Trophoblast cell (in vitro differentiated cells and primary cell): ENCODE data around the gene ZBTB1.

Experiments
- DNase-seq, 2 donors: peaks; one replicate each; pipeline ENCODE4 v3.0.0-alpha.2; 2016
- H2AFZ ChIP-seq: 2 replicates; pipeline ENCODE4 v1.6.1; 2013; ENCODE audit warnings: low read length, moderate library complexity, mild to moderate bottlenecking; ENCODE audit not compliant: insufficient read depth, poor library complexity
- H2AK5ac ChIP-seq: 2 replicates; pipeline ENCODE4 v1.6.1; 2013; ENCODE audit warnings: mild to moderate bottlenecking, low read length
- H2BK120ac ChIP-seq: 2 replicates; pipeline ENCODE4 v1.6.1; 2013; ENCODE audit warnings: low read length, mild to moderate bottlenecking, moderate library complexity; ENCODE audit not compliant: insufficient read depth, poor library complexity
- H2BK12ac ChIP-seq: 2 replicates; pipeline ENCODE4 v1.6.1; 2013; ENCODE audit warnings: mild to moderate bottlenecking, low read length, moderate library complexity
- H2BK5ac ChIP-seq: 2 replicates; pipeline ENCODE4 v1.6.1; 2013; ENCODE audit warnings: low read length, low read depth, moderate library complexity, mild to moderate bottlenecking; ENCODE audit not compliant: poor library complexity
- H3K14ac ChIP-seq: 2 replicates; pipeline ENCODE4 v1.6.1; 2013; ENCODE audit warnings: mild to moderate bottlenecking, low read length
- H3K18ac ChIP-seq: 2 replicates; pipeline ENCODE4 v1.6.1; 2013; ENCODE audit warnings: mild to moderate bottlenecking, low read length
- H3K23ac ChIP-seq: 2 replicates; pipeline ENCODE4 v1.6.1; 2013; ENCODE audit warnings: low read length
- H3K27ac ChIP-seq: 2 replicates; pipeline ENCODE4 v1.5.1; 2013; ENCODE audit warnings: low read depth, mild to moderate bottlenecking, inconsistent platforms, low read length, moderate library complexity
- H3K27me3 ChIP-seq: 2 replicates; pipeline ENCODE4 v1.6.1; 2013; ENCODE audit warnings: inconsistent platforms, mild to moderate bottlenecking, low read length, moderate library complexity; ENCODE audit not compliant: insufficient read depth
- H3K36me3 ChIP-seq, 2 experiments: 1 replicate in 1 of 2; 2 replicates in 1 of 2; pipeline ENCODE4 v1.6.1; 2013; ENCODE audit warnings: low read length in 2 of 2, mild to moderate bottlenecking in 2 of 2, moderate library complexity in 1 of 2; ENCODE audit not compliant: insufficient read depth in 2 of 2, control insufficient read depth in 1 of 2
- H3K4ac ChIP-seq: 2 replicates; pipeline ENCODE4 v1.6.1; 2013; ENCODE audit warnings: low read depth, mild to moderate bottlenecking, low read length, moderate library complexity
- H3K4me1 ChIP-seq, 2 experiments: 1 replicate in 1 of 2; 2 replicates in 1 of 2; pipeline ENCODE4 v1.6.1; 2013; ENCODE audit warnings: low read length in 2 of 2, mild to moderate bottlenecking in 2 of 2, moderate library complexity in 1 of 2; ENCODE audit not compliant: insufficient read depth in 2 of 2, control insufficient read depth in 1 of 2
- H3K4me2 ChIP-seq: 2 replicates; pipeline ENCODE4 v1.6.1; 2013; ENCODE audit warnings: inconsistent platforms, mild to moderate bottlenecking, low read length, moderate library complexity
- H3K4me3 ChIP-seq: 2 replicates; pipeline ENCODE4 v1.5.1; 2013; ENCODE audit warnings: mild to moderate bottlenecking, low read depth, low read length, inconsistent platforms
- H3K79me1 ChIP-seq: one replicate; pipeline ENCODE4 v1.6.1; 2013; ENCODE audit warnings: low read length
- H3K79me2 ChIP-seq: 2 replicates; pipeline ENCODE4 v1.6.1; 2013; ENCODE audit warnings: low read length, mild to moderate bottlenecking; ENCODE audit not compliant: control insufficient read depth, insufficient read depth, poor library complexity
- H3K9ac ChIP-seq: 2 replicates; pipeline ENCODE4 v1.6.1; 2013; ENCODE audit warnings: mild to moderate bottlenecking, low read length
- H3K9me3 ChIP-seq: 2 replicates; pipeline ENCODE4 v1.6.1; 2013; ENCODE audit warnings: low read depth, mild to moderate bottlenecking, control low read depth, inconsistent platforms, low read length; ENCODE audit not compliant: insufficient read depth
- H4K12ac ChIP-seq: 2 replicates; pipeline ENCODE4 v1.6.1; 2013; ENCODE audit warnings: low read depth, mild to moderate bottlenecking, low read length, moderate library complexity
- H4K8ac ChIP-seq: 2 replicates; pipeline ENCODE4 v1.6.1; 2013; ENCODE audit warnings: low read depth, mild to moderate bottlenecking, low read length, moderate library complexity
- H4K91ac ChIP-seq: one replicate; pipeline ENCODE4 v1.6.1; 2013; ENCODE audit warnings: low read depth, mild to moderate bottlenecking, low read length, moderate library complexity
- WGBS: extraction: QIAGEN DNeasy Blood & Tissue Kit; methylation state at CpG from one replicate; pipeline ENCODE4 v1.1.7; 2013; ENCODE audit warnings: missing lambda C conversion rate; ENCODE audit not compliant: insufficient read length, insufficient coverage; ENCODE audit errors: extremely low coverage; 5-methylcytosine and 5-hydroxymethylcytosine counted together

ZBTB1 gene

DNA sequence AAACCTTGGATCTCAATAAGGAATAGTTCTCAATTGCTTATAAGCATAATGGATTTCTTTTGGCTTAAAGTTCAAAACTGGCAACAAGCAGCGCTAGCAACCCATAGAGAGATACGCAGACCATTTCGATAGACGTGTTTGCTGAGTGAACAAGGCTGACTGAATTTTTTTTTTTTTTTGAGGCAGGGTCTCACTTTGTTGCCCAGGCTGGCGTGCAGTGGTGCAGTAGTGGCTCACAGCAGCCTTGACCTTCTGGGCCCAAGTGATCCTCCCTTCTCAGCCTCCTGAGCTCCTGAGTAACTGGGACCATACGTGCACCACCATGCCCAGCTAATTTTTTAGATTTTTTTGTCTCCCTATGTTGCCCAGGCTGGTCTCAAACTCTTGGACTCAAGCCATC, 40.7 kb upstream of the ZBTB1 start:
- no CpG with 5 or more reads among the region's 6 CpGs for WGBS
- Histone ChIP-seq H3K9ac (no peak overlapping the region), H4K8ac (no peak overlapping the region)

DNA sequence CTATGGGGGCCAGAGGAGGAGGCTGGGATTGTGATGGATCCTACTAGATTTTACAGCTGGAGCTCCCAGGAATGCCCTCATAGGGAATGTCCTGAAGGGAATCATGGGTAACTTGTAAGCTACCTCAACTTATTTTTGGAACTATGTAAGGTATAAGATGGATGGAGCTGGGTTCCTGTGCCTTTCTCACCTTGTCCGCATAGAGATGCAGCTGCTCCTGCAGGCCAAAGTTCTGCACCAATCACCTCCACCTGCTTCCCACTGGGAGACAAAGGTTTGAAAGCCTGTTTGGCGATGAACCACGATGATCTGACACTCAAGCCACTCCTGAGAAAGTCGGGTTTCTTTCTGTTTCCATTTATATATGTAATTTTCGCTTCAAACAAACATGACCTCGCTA, 39.9 kb upstream of the ZBTB1 start:
- H3K27ac ChIP-seq = no peak overlapping the region
- H3K79me2 ChIP-seq = no peaks in the 10 kb centered on the region
- no peak overlapping the region for H4K8ac ChIP-seq
- H3K36me3 ChIP-seq = peaks cover 0 to 2% of the 10 kb centered on the region in 2 experiments
- no peak overlapping the region for H3K4ac ChIP-seq
- no peak overlapping the region for H3K4me3 ChIP-seq
- H2BK120ac ChIP-seq = no peak overlapping the region
- no peak overlapping the region for H2BK5ac ChIP-seq
- no peak overlapping the region for H4K12ac ChIP-seq
- no peak overlapping the region for H3K14ac ChIP-seq
- H3K9me3 ChIP-seq = no peaks in the 10 kb centered on the region
- H2AFZ ChIP-seq = no peak overlapping the region
- H3K18ac ChIP-seq = no peak overlapping the region
- peak overlapping the region; percentile 97 for H3K4me2 ChIP-seq
- H3K79me1 ChIP-seq = peaks cover 5% of the 10 kb centered on the region
- no peak overlapping the region for H4K91ac ChIP-seq
- no peak overlapping the region for H3K9ac ChIP-seq
- no peak overlapping the region for H3K23ac ChIP-seq
- no peak for DNase-seq
- no peak overlapping the region for H2BK12ac ChIP-seq
- peaks cover 0 to 3% of the 10 kb centered on the region in 2 experiments for H3K4me1 ChIP-seq
- WGBS = no CpG with 5 or more reads among the region's 6 CpGs
- no peak overlapping the region for H2AK5ac ChIP-seq
- H3K27me3 ChIP-seq = no peaks in the 10 kb centered on the region

More for the DNA sequence above, 40.7 kb upstream of the ZBTB1 start:
- H3K4ac ChIP-seq = no peak overlapping the region
- DNase-seq = no peak
- H3K9me3 ChIP-seq = no peaks in the 10 kb centered on the region
- peaks cover 0 to 3% of the 10 kb centered on the region in 2 experiments for H3K4me1 ChIP-seq
- no peak overlapping the region for H2BK120ac ChIP-seq
- H3K36me3 ChIP-seq = peaks cover 0 to 2% of the 10 kb centered on the region in 2 experiments
- no peak overlapping the region for H3K4me3 ChIP-seq
- no peak overlapping the region for H3K18ac ChIP-seq
- no peaks in the 10 kb centered on the region for H3K79me2 ChIP-seq
- no peak overlapping the region for H4K91ac ChIP-seq
- no peak overlapping the region for H2AFZ ChIP-seq
- H3K27me3 ChIP-seq = no peaks in the 10 kb centered on the region
- no peak overlapping the region for H2BK5ac ChIP-seq
- H3K27ac ChIP-seq = no peak overlapping the region
- H2AK5ac ChIP-seq = no peak overlapping the region
- H4K12ac ChIP-seq = no peak overlapping the region
- no peak overlapping the region for H2BK12ac ChIP-seq
- no peak overlapping the region for H3K23ac ChIP-seq
- peaks cover 5% of the 10 kb centered on the region for H3K79me1 ChIP-seq
- H3K4me2 ChIP-seq = no peak overlapping the region
- no peak overlapping the region for H3K14ac ChIP-seq

DNA sequence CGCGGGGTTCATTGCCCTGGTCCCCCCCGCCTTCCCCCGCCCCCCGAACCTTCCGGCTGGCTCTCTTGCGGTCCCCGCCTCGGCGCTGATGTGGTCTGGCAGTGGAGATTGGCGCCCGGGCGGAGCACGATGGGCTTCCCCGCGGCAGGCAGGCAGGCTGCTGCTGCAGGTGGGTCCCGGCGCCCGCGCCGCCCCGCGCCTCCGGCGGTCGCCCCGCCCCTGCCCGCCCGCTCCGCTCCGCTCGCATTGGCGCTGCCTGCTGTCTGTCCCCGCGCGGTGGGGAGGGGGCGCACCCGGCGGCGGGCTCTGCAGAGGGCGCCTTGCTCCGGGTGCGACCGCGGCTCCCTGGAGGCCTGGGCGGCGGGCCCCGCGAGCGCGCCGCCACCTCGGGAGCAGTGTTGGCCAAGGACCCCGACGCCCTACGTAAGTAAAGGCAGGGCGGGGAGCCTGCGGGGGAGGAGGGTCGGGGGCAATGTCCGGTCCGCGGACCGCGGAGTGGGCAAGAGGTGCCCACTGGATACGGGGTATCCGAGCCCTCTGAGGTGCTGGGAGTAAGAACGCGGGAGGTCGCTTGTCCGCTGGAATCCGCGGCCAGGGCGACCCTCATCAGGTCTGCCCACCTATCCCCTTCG, 39.3 kb upstream of the ZBTB1 start, which contains the start of gene AKAP5:
Gene AKAP5, plus strand, starts transcription at position 309 of the 632 bp plus-strand sequence. CDS start 2,896 bp downstream, outside the sequence.
- H4K8ac ChIP-seq = peak within 1 kb of the TSS; percentile 84
- peak within 1 kb of the TSS; percentile 37 for H3K27ac ChIP-seq
- H3K14ac ChIP-seq = peak within 1 kb of the TSS; percentile 86
- peak; percentile 11 to 59 for DNase-seq
- H3K18ac ChIP-seq = peak within 1 kb of the TSS; percentile 84
- H2BK5ac ChIP-seq = peak within 1 kb of the TSS; percentile 71
- H3K79me1 ChIP-seq = peaks cover 5% of the 10 kb centered on the region
- H4K12ac ChIP-seq = peak within 1 kb of the TSS; percentile 59
- H3K27me3 ChIP-seq = no peaks in the 10 kb centered on the region
- H3K4me1 ChIP-seq = peaks cover 0 to 3% of the 10 kb centered on the region in 2 experiments
- WGBS = no CpG with 5 or more reads among the region's 74 CpGs
- no peak within 1 kb of the TSS for H2BK120ac ChIP-seq
- H3K79me2 ChIP-seq = no peaks in the 10 kb centered on the region
- H3K4ac ChIP-seq = peak within 1 kb of the TSS; percentile 73
- no peak within 1 kb of the TSS for H2AK5ac ChIP-seq
- H2AFZ ChIP-seq = peak within 1 kb of the TSS; percentile 92
- H3K9me3 ChIP-seq = no peaks in the 10 kb centered on the region
- H3K36me3 ChIP-seq = peaks cover 0 to 2% of the 10 kb centered on the region in 2 experiments
- peak within 1 kb of the TSS; percentile 71 for H3K9ac ChIP-seq
- no peak within 1 kb of the TSS for H3K23ac ChIP-seq
- peak within 1 kb of the TSS; percentile 83 for H3K4me3 ChIP-seq
- H2BK12ac ChIP-seq = no peak within 1 kb of the TSS
- peak within 1 kb of the TSS; percentile 61 for H4K91ac ChIP-seq
- H3K4me2 ChIP-seq = peak within 1 kb of the TSS; percentile 97

DNA sequence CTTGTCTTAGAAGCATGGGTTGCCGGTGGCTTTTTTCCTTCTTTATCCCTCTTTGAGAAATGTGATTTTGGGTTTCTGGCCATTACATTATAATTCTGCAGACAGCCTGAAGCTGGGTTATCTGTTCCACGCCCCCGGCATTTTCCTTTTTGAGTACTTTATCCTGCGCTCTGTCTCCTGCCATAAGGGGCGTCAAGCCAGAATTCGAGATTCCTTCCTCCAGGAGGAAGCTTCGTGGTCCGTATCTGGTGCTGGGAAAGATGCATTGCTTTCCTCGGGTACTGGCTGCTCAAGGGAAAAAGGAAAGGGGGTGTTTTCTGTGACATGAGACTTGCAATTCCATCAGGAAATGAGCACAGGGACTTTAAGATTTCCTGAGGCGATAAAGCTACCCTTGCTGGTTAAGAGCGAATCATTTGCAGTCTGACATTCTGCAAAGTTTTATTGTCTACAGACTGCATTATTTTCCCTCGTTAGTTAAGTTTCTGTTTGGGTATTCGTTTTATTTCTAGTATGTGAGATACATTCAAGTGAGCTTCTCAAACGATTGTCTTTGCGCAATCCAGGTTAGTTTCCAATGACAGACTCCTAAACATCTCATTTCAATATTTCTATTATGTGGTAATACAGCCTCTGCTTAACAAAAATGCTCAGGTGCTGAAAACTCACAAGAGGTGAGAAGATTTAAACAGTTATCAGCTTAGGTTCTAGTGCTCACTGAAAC, 38.6 kb upstream of the ZBTB1 start:
- H3K36me3 ChIP-seq = peaks cover 0 to 2% of the 10 kb centered on the region in 2 experiments
- H3K9me3 ChIP-seq = no peaks in the 10 kb centered on the region
- no peak overlapping the region for H3K23ac ChIP-seq
- WGBS = no CpG with 5 or more reads among the region's 15 CpGs
- H4K12ac ChIP-seq = peak overlapping the region; percentile 59
- H3K79me1 ChIP-seq = peaks cover 5% of the 10 kb centered on the region
- H3K4me2 ChIP-seq = peak overlapping the region; percentile 97
- peak overlapping the region; percentile 37 for H3K27ac ChIP-seq
- no peak overlapping the region for H2AK5ac ChIP-seq
- peak overlapping the region; percentile 86 for H3K14ac ChIP-seq
- H3K4me1 ChIP-seq = peaks cover 0 to 3% of the 10 kb centered on the region in 2 experiments
- no peaks in the 10 kb centered on the region for H3K27me3 ChIP-seq
- H2AFZ ChIP-seq = peak overlapping the region; percentile 92
- H4K8ac ChIP-seq = peak overlapping the region; percentile 84
- peak overlapping the region; percentile 84 for H3K18ac ChIP-seq
- H2BK120ac ChIP-seq = no peak overlapping the region
- H3K4me3 ChIP-seq = peak overlapping the region; percentile 83
- H3K9ac ChIP-seq = peak overlapping the region; percentile 71
- peak; percentile 52 to 84 for DNase-seq
- H3K79me2 ChIP-seq = no peaks in the 10 kb centered on the region
- H2BK5ac ChIP-seq = peak overlapping the region; percentile 71
- H2BK12ac ChIP-seq = no peak overlapping the region
- H3K4ac ChIP-seq = peak overlapping the region; percentile 73
- H4K91ac ChIP-seq = peak overlapping the region; percentile 61
